ENCODE results near the gene FOXP3. TPM values are rescaled to one million over a fixed set of nuclear protein-coding genes. Genes with fewer than 3 reads are reported as not detected.

Gene FOXP3
- total and polyA plus RNA-seq, 2 experiments from 2014 or later, result 0.03 TPM; not detected in 1

- Histone ChIP-seq H3K79me2 (peaks cover 33% of the 10 kb centered on the region), H3K27ac (no peak overlapping the region), H3K4me3 (no peak overlapping the region), H3K9me2 (replicated peaks; ENCODE audit: insufficient read depth) (no peaks in the 10 kb centered on the region), H2AFZ (no peak overlapping the region), H3K27me3 (no peaks in the 10 kb centered on the region), H3K4me1 (ENCODE audit: insufficient read depth) (peaks cover 6% of the 10 kb centered on the region), H3K36me3 (replicated peaks; ENCODE audit: insufficient read depth, low read depth) (no peaks in the 10 kb centered on the region), H4K20me1 (ENCODE audit: insufficient read depth, poor library complexity, severe bottlenecking) (no peaks in the 10 kb centered on the region), H3K9me3 (ENCODE audit: low read depth) (no peaks in the 10 kb centered on the region), H3K4me2 (peak overlapping the region; percentile 88)
- DNase-seq (ENCODE audit: low spot score), result no peak
- no peak for TF ChIP-seq CTCF (IDR thresholded peaks at IDR 0.05; ENCODE audit: poor library complexity)
- TF ChIP-seq EZH2phosphoT487 (IDR thresholded peaks at IDR 0.05; ENCODE audit: low read depth, severe bottlenecking, unreplicated experiment), result no peak
- no peak for TF ChIP-seq EZH2 (IDR thresholded peaks at IDR 0.05; ENCODE audit: borderline replicate concordance)
- WGBS (ENCODE audit: low lambda C conversion rate, missing lambda C conversion rate), result 73% methylated on average over 6 of the region's 6 CpGs
Observed at GRCh38 chrX:49272421-49272820, 7.9 kb upstream of the FOXP3 start.

GRCh38 chrX:49271341-49271740 is 6.8 kb upstream of the FOXP3 start:
- no peak for DNase-seq (ENCODE audit: low spot score)
- no peaks in the 10 kb centered on the region for H3K9me3 ChIP-seq (ENCODE audit: low read depth)
- H3K27me3 ChIP-seq, result no peaks in the 10 kb centered on the region
- peaks cover 33% of the 10 kb centered on the region for H3K79me2 ChIP-seq
- H3K9me2 ChIP-seq (replicated peaks; ENCODE audit: insufficient read depth), result no peaks in the 10 kb centered on the region
- H3K4me2 ChIP-seq, result peak overlapping the region; percentile 88
- H4K20me1 ChIP-seq (ENCODE audit: insufficient read depth, poor library complexity, severe bottlenecking), result no peaks in the 10 kb centered on the region
- H3K4me1 ChIP-seq (ENCODE audit: insufficient read depth), result peaks cover 6% of the 10 kb centered on the region
- 66% methylated on average over 2 of the region's 2 CpGs for WGBS (ENCODE audit: low lambda C conversion rate, missing lambda C conversion rate)
- TF ChIP-seq EZH2 (IDR thresholded peaks at IDR 0.05; ENCODE audit: borderline replicate concordance) (no peak), EZH2phosphoT487 (IDR thresholded peaks at IDR 0.05; ENCODE audit: low read depth, severe bottlenecking, unreplicated experiment) (no peak), CTCF (IDR thresholded peaks at IDR 0.05; ENCODE audit: poor library complexity) (no peak)
- no peak overlapping the region for H2AFZ ChIP-seq
- H3K27ac ChIP-seq, result no peak overlapping the region
- H3K4me3 ChIP-seq, result no peak overlapping the region
- H3K36me3 ChIP-seq (replicated peaks; ENCODE audit: insufficient read depth, low read depth), result no peaks in the 10 kb centered on the region

GRCh38 chrX:49270249-49270921 is 5.9 kb upstream of the FOXP3 start:
- Histone ChIP-seq H3K4me3 (peak overlapping the region; percentile 13), H3K27me3 (no peaks in the 10 kb centered on the region), H2AFZ (peak overlapping the region; percentile 56), H3K4me1 (ENCODE audit: insufficient read depth) (peaks cover 6% of the 10 kb centered on the region), H3K27ac (peak overlapping the region; percentile 95), H4K20me1 (ENCODE audit: insufficient read depth, poor library complexity, severe bottlenecking) (no peaks in the 10 kb centered on the region), H3K36me3 (replicated peaks; ENCODE audit: insufficient read depth, low read depth) (no peaks in the 10 kb centered on the region), H3K4me2 (peak overlapping the region; percentile 88), H3K79me2 (peaks cover 33% of the 10 kb centered on the region), H3K9me3 (ENCODE audit: low read depth) (no peaks in the 10 kb centered on the region), H3K9me2 (replicated peaks; ENCODE audit: insufficient read depth) (no peaks in the 10 kb centered on the region)
- 73% methylated on average over 48 of the region's 66 CpGs for WGBS (ENCODE audit: low lambda C conversion rate, missing lambda C conversion rate)
- no peak for DNase-seq (ENCODE audit: low spot score)
- TF ChIP-seq EZH2 (IDR thresholded peaks at IDR 0.05; ENCODE audit: borderline replicate concordance) (no peak), CTCF (IDR thresholded peaks at IDR 0.05; ENCODE audit: poor library complexity) (no peak), EZH2phosphoT487 (IDR thresholded peaks at IDR 0.05; ENCODE audit: low read depth, severe bottlenecking, unreplicated experiment) (no peak)

All from hepatocyte (in vitro differentiated cells).